GM10266 (cell line): ENCODE measurements around the gene VEGFC.

Experiments used
- DNase-seq: peaks from one replicate; pipeline ENCODE4 v3.0.0; 2012; ENCODE audit errors: extremely low spot score
- CTCF ChIP-seq: IDR thresholded peaks from 2 replicates; pipeline ENCODE4 v1.5.1; 2012; ENCODE audit warnings: mild to moderate bottlenecking, low read depth; ENCODE audit not compliant: control insufficient read depth, insufficient read depth; ENCODE audit errors: missing control alignments

The VEGFC gene

GRCh38 chr4:176779421-176779820 is 13.3 kb downstream of the VEGFC start:
- no peak for DNase-seq
- no peak for TF ChIP-seq CTCF

- DNase-seq: no peak
- TF ChIP-seq CTCF: no peak
Observed at GRCh38 chr4:176778491-176778890, 14.2 kb downstream of the VEGFC start.

GRCh38 chr4:176778063-176778462 is 14.7 kb downstream of the VEGFC start:
- no peak for DNase-seq

GRCh38 chr4:176775338-176775737 is 17.4 kb downstream of the VEGFC start:
- DNase-seq: no peak
- no peak for TF ChIP-seq CTCF

More at GRCh38 chr4:176778063-176778462, 14.7 kb downstream of the VEGFC start:
- TF ChIP-seq CTCF: no peak

- no peak for DNase-seq
- TF ChIP-seq CTCF: no peak
Observed at GRCh38 chr4:176774852-176775251, 17.9 kb downstream of the VEGFC start.

GRCh38 chr4:176769514-176769913 is 23.2 kb downstream of the VEGFC start:
- no peak for TF ChIP-seq CTCF
- no peak for DNase-seq

GRCh38 chr4:176767183-176767582 is 25.5 kb downstream of the VEGFC start:
- TF ChIP-seq CTCF: no peak
- no peak for DNase-seq
